GM18907 (cell line): ENCODE results near the gene CCDC9B.
A peak's percentile ranks its signal among the peaks of the same experiment; 100 is the strongest.

ENCODE experiments used
- ATAC-seq: cut with Tn5 transposase; IDR thresholded peaks from one replicate; pipeline ENCODE4 v1.9.1; 2021; ENCODE audit warnings: mild to moderate bottlenecking, moderate library complexity; ENCODE audit not compliant: unreplicated experiment

Gene CCDC9B

GRCh38 chr15:40293905-40294895 is 46.5 kb downstream of the CCDC9B start:
- no peak for ATAC-seq

- no peak for ATAC-seq
Measured at GRCh38 chr15:40293006-40293405, 47.7 kb downstream of the CCDC9B start.

- ATAC-seq, result no peak
Measured at GRCh38 chr15:40292246-40292645, 48.5 kb downstream of the CCDC9B start.

- no peak for ATAC-seq
Measured at GRCh38 chr15:40290918-40291574, 49.7 kb downstream of the CCDC9B start.

GRCh38 chr15:40290545-40290917 is 50.2 kb downstream of the CCDC9B start:
- ATAC-seq, result no peak

GRCh38 chr15:40289140-40289775 is 51.5 kb downstream of the CCDC9B start:
- ATAC-seq, result no peak

GRCh38 chr15:40287968-40288367 is 52.8 kb downstream of the CCDC9B start:
- no peak for ATAC-seq

GRCh38 chr15:40287505-40287904 is 53.2 kb downstream of the CCDC9B start:
- ATAC-seq, result no peak

GRCh38 chr15:40286794-40287193 is 53.9 kb downstream of the CCDC9B start:
- no peak for ATAC-seq

- ATAC-seq, result no peak
Measured at GRCh38 chr15:40286061-40286532, 54.6 kb downstream of the CCDC9B start.

GRCh38 chr15:40285554-40286011 is 55.2 kb downstream of the CCDC9B start:
- no peak for ATAC-seq

- ATAC-seq, result no peak
Measured at GRCh38 chr15:40285151-40285550, 55.6 kb downstream of the CCDC9B start.

GRCh38 chr15:40283615-40284300 is 57.0 kb downstream of the CCDC9B start:
- no peak for ATAC-seq

- peak; percentile 30 for ATAC-seq
Measured at GRCh38 chr15:40282869-40283614, 57.7 kb downstream of the CCDC9B start, which contains the start of gene ANKRD63. Gene ANKRD63 (minus strand): TSS chr15:40283064. CDS start chr15:40282586, 478 bp downstream.

GRCh38 chr15:40282147-40282868 is 58.4 kb downstream of the CCDC9B start:
- peak; percentile 52 for ATAC-seq

- no peak for ATAC-seq
Measured at GRCh38 chr15:40281801-40282146, 59.0 kb downstream of the CCDC9B start.
